DND-41 (cell line): ENCODE measurements around the gene IL1RAP.

ENCODE experiments used
- ATAC-seq: fragments of 200-7000 bp; cut with Tn5 transposase; 3 replicates; pipeline ENCODE4 v1.9.1; 2021; ENCODE audit warnings: low read depth; ENCODE audit not compliant: insufficient read depth
- DNase-seq: peaks from one replicate; pipeline ENCODE4 v3.0.0-alpha.2; 2020
- H2AFZ ChIP-seq: 2 replicates; pipeline ENCODE4 v1.6.0; 2012; ENCODE audit warnings: low read depth, low read length
- H3K27ac ChIP-seq: 2 replicates; pipeline ENCODE4 v1.5.1; 2012; ENCODE audit warnings: low read length, inconsistent platforms
- H3K27me3 ChIP-seq: fragments of 200-600 bp; sonication (generic); 2 replicates; pipeline ENCODE4 v1.6.0; 2012; ENCODE audit warnings: low read length, mild to moderate bottlenecking, inconsistent platforms; ENCODE audit not compliant: insufficient read depth, poor library complexity
- H3K36me3 ChIP-seq: 2 replicates; pipeline ENCODE4 v1.5.1; 2012; ENCODE audit warnings: low read length, inconsistent platforms; ENCODE audit not compliant: insufficient read depth
- H3K4me1 ChIP-seq: 2 replicates; pipeline ENCODE4 v1.5.1; 2012; ENCODE audit warnings: mild to moderate bottlenecking, low read length; ENCODE audit not compliant: insufficient read depth
- H3K4me2 ChIP-seq: 2 replicates; pipeline ENCODE4 v1.6.0; 2012; ENCODE audit warnings: mild to moderate bottlenecking, moderate library complexity, low read length, inconsistent platforms; ENCODE audit not compliant: insufficient read depth
- H3K4me3 ChIP-seq, 2 experiments: fragments of 200-600 bp in 1 of 2; shearing (Covaris generic) in 1 of 2; 2 replicates each; pipeline ENCODE4 v1.5.1; 2012 to 2016; ENCODE audit warnings: inconsistent platforms in 2 of 2, low read length in 2 of 2, mild to moderate bottlenecking in 2 of 2, low read depth in 1 of 2, moderate library complexity in 1 of 2
- H3K79me2 ChIP-seq: 2 replicates; pipeline ENCODE4 v1.6.0; 2012; ENCODE audit warnings: low read length, inconsistent platforms; ENCODE audit not compliant: insufficient read depth
- H3K9ac ChIP-seq: 2 replicates; pipeline ENCODE4 v1.6.0; 2012; ENCODE audit warnings: low read depth, mild to moderate bottlenecking, inconsistent platforms, low read length, moderate library complexity
- H3K9me3 ChIP-seq: 2 replicates; pipeline ENCODE4 v1.5.1; 2012; ENCODE audit warnings: low read length, moderate library complexity, mild to moderate bottlenecking, inconsistent platforms; ENCODE audit not compliant: insufficient read depth, severe bottlenecking
- H4K20me1 ChIP-seq: 2 replicates; pipeline ENCODE4 v1.6.0; 2012; ENCODE audit warnings: low read length; ENCODE audit not compliant: insufficient read depth
- CTCF ChIP-seq: IDR thresholded peaks from 2 replicates; pipeline ENCODE4 v1.5.1; 2012; ENCODE audit warnings: borderline replicate concordance, low read length, moderate library complexity, mild to moderate bottlenecking; ENCODE audit not compliant: poor library complexity, severe bottlenecking; ENCODE audit errors: extremely low read depth
- EZH2 ChIP-seq: IDR thresholded peaks from 3 replicates; pipeline ENCODE4 v1.6.1; 2012; ENCODE audit warnings: borderline replicate concordance, low read depth, mild to moderate bottlenecking, moderate library complexity, low read length, inconsistent platforms; ENCODE audit not compliant: severe bottlenecking

The IL1RAP gene

GRCh38 chr3:190615060-190615384 is 101.1 kb downstream of the IL1RAP start:
- Histone ChIP-seq H3K27me3 (no peaks in the 10 kb centered on the region), H3K36me3 (no peaks in the 10 kb centered on the region), H3K4me1 (peaks cover 52% of the 10 kb centered on the region), H4K20me1 (no peaks in the 10 kb centered on the region), H3K27ac (0 out of 2 replicates have a peak overlapping the region, but pooled peaks have one; percentile 17), H3K9me3 (no peaks in the 10 kb centered on the region), H3K9ac (no peak overlapping the region), H2AFZ (no peak overlapping the region), H3K4me3 (no peak overlapping the region), H3K79me2 (no peaks in the 10 kb centered on the region), H3K4me2 (no peak overlapping the region)
- no peak for ATAC-seq
- TF ChIP-seq EZH2 (no peak), CTCF (no peak)
- no peak for DNase-seq

GRCh38 chr3:190615607-190616006 is 101.7 kb downstream of the IL1RAP start:
- no peak overlapping the region for H3K4me2 ChIP-seq
- H2AFZ ChIP-seq = no peak overlapping the region
- H3K9me3 ChIP-seq = no peaks in the 10 kb centered on the region
- TF ChIP-seq EZH2 (no peak), CTCF (no peak)
- H3K9ac ChIP-seq = no peak overlapping the region
- no peaks in the 10 kb centered on the region for H3K27me3 ChIP-seq
- no peak overlapping the region for H3K4me3 ChIP-seq
- peaks cover 56% of the 10 kb centered on the region for H3K4me1 ChIP-seq
- H3K27ac ChIP-seq = 0 out of 2 replicates have a peak overlapping the region, but pooled peaks have one; percentile 93
- no peak for ATAC-seq
- H4K20me1 ChIP-seq = no peaks in the 10 kb centered on the region
- peaks cover 4% of the 10 kb centered on the region; the same call in 1 of the 2 replicates for H3K36me3 ChIP-seq
- no peak for DNase-seq
- no peaks in the 10 kb centered on the region for H3K79me2 ChIP-seq

- no peak for TF ChIP-seq CTCF
- no peak for TF ChIP-seq EZH2
- H3K27ac ChIP-seq = peak overlapping the region; percentile 93
- peak overlapping the region; percentile 49 for H3K4me2 ChIP-seq
Observed at GRCh38 chr3:190616637-190617036, 102.8 kb downstream of the IL1RAP start.

More at GRCh38 chr3:190616637-190617036, 102.8 kb downstream of the IL1RAP start:
- no peaks in the 10 kb centered on the region for H4K20me1 ChIP-seq
- H3K36me3 ChIP-seq = peaks cover 9% of the 10 kb centered on the region; the same call in 1 of the 2 replicates
- peaks cover 56% of the 10 kb centered on the region for H3K4me1 ChIP-seq
- H3K4me3 ChIP-seq = no peak overlapping the region
- 0 out of 2 replicates have a peak overlapping the region, but pooled peaks have one; percentile 53 for H3K9ac ChIP-seq
- H3K79me2 ChIP-seq = no peaks in the 10 kb centered on the region
- no peaks in the 10 kb centered on the region for H3K27me3 ChIP-seq
- no peaks in the 10 kb centered on the region for H3K9me3 ChIP-seq
- DNase-seq = no peak
- no peak for ATAC-seq
- H2AFZ ChIP-seq = no peak overlapping the region
